Caco-2 (cell line): ENCODE results near the gene ASB8. TPM values are rescaled to one million over a fixed set of nuclear protein-coding genes. Genes with fewer than 3 reads are reported as not detected.

Source experiments
- BruUV-seq: library from RNA; stranded (reverse); fragments of 400-500 nt; replicated peaks from 2 replicates; lab custom pipeline; 2021; lab: Mats Ljungman, UMichigan
- CTCF ChIA-PET: fragments of 300-600 bp; sonication (Branson Sonifier 250); formaldehyde crosslinking; loops from one replicate; lab custom pipeline; 2022; ENCODE audit warnings: antibody characterized with exemption; lab: Charles Lee
- POLR2A ChIA-PET: fragments of 300-600 bp; sonication (Branson Sonifier 250); formaldehyde crosslinking; loops from one replicate; lab custom pipeline; 2022; ENCODE audit warnings: antibody characterized with exemption; lab: Charles Lee
- DNase-seq, 2 experiments: peaks; one replicate each; pipeline versions ENCODE4 v3.0.0 to v3.0.0-alpha.2; 2020 to 2022
- H3K27me3 ChIP-seq: replicated peaks from 2 replicates; pipeline ENCODE4 v1.6.0; 2011; ENCODE audit warnings: low read length; ENCODE audit not compliant: control insufficient read depth, insufficient read depth
- H3K36me3 ChIP-seq: 2 replicates; pipeline ENCODE4 v1.5.1; 2011; ENCODE audit warnings: low read length; ENCODE audit not compliant: control insufficient read depth, insufficient read depth
- H3K4me1 ChIP-seq: fragments of 250-450 bp; sonication (Bioruptor Pico); 2 replicates; pipeline ENCODE4 v1.5.1; 2020; ENCODE audit warnings: mild to moderate bottlenecking
- H3K4me3 ChIP-seq: 2 replicates; pipeline ENCODE4 v1.5.1; 2011; ENCODE audit warnings: low read depth, mild to moderate bottlenecking, control low read depth, low read length
- H3K9me3 ChIP-seq: fragments of 250-450 bp; sonication (Bioruptor Pico); 2 replicates; pipeline ENCODE4 v1.5.1; 2020; ENCODE audit warnings: mild to moderate bottlenecking, moderate library complexity
- H3K27ac Mint-ChIP-seq: one replicate; pipeline ENCODE4 v1.8.0; 2022; ENCODE audit warnings: mixed read lengths; ENCODE audit not compliant: unreplicated experiment
- H3K27me3 Mint-ChIP-seq: one replicate; pipeline ENCODE4 v1.8.0; 2022; ENCODE audit warnings: mixed read lengths; ENCODE audit not compliant: insufficient read depth, unreplicated experiment
- H3K36me3 Mint-ChIP-seq: one replicate; pipeline ENCODE4 v1.8.0; 2022; ENCODE audit warnings: mild to moderate bottlenecking, mixed read lengths; ENCODE audit not compliant: insufficient read depth, unreplicated experiment
- H3K4me1 Mint-ChIP-seq: one replicate; pipeline ENCODE4 v1.8.0; 2022; ENCODE audit warnings: low read depth, mixed read lengths; ENCODE audit not compliant: unreplicated experiment
- H3K4me3 Mint-ChIP-seq: one replicate; pipeline ENCODE4 v1.8.0; 2022; ENCODE audit warnings: mild to moderate bottlenecking, moderate library complexity, mixed read lengths; ENCODE audit not compliant: unreplicated experiment
- H3K9me3 Mint-ChIP-seq: one replicate; pipeline ENCODE4 v1.8.0; 2022; ENCODE audit warnings: mixed read lengths; ENCODE audit not compliant: unreplicated experiment
- intact Hi-C: fragments of 100-400 bp; cut with micrococcal nuclease; formaldehyde crosslinking; loops from one replicate; pipeline ENCODE4 v1.10.0; 2022; ENCODE audit not compliant: unreplicated experiment
- total RNA-seq: library from RNA; stranded (reverse); gene quantifications from 2 replicates; pipeline ENCODE4 v1.2.3, GENCODE V29; 2022
- TF ChIP-seq, protein P1 (sequence below), 2 experiments: fragments of 200-600 bp in 1 of 2; IDR thresholded peaks; 1 replicate in 1 of 2; 2 replicates in 1 of 2; pipeline versions ENCODE4 v1.5.1 to v1.8.0; 2011 to 2022; ENCODE audit warnings: antibody characterized with exemption in 1 of 2, control low read depth in 1 of 2, inconsistent platforms in 1 of 2, low read depth in 1 of 2, low read length in 1 of 2, mild to moderate bottlenecking in 1 of 2, moderate library complexity in 1 of 2; ENCODE audit not compliant: insufficient read depth in 1 of 2, severe bottlenecking in 1 of 2, unreplicated experiment in 1 of 2

Gene ASB8
- total RNA-seq, 1 experiment from 2014 or later = 30.6 TPM

DNA sequence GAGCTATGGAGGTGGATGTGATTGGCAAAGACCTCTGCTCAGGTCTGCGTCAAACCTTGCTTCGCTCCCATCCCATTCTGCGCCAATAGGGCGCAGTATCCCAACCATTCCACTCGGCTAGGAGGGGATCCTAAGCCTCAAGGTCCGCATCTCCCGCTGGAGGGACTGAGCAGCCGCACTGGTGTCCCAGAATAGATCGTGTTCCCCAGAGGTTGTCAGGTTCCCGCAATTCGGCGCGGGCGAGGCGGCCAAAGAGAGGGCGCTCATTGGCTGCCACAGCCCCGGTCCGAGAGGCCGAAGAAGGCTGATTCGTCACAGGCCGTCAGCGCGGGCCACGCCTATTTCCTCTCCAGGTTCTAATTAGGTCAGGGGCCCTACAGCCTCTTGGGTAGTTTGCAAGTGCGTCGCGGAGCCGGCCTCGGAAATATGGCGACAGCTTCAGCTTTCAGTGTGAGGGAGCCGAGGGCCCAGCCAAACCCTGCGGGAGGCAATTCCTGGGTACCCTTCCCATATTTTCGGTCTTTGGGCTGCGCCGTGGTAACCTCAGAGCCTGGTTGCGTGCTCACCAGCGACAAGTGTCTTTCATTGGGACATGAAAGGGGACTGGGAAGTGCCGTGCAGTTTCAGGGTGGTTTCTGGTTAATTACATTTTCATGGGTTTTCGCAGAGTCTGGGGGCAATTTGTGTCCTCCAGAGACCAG is 40.8 kb upstream of the ASB8 start:
- H3K9me3 Mint-ChIP-seq = peaks cover 23% of the 10 kb centered on the region
- peak overlapping the region; percentile 79 for H3K4me3 Mint-ChIP-seq
- peaks cover 58% of the 10 kb centered on the region for H3K4me1 Mint-ChIP-seq
- intact Hi-C loops = loop anchor here (2.0 kb wide), 1 partner anchor 153 kb away; the partner anchor contains the start of gene ZNF641
- no peaks in the 10 kb centered on the region for H3K27me3 ChIP-seq
- no TSS peak for BruUV-seq
- POLR2A ChIA-PET = interaction anchor here (0.7 to 1.3 kb wide), 2 partner anchors 15 to 41 kb away, joined by 3 to 5 read pairs; partner anchors contain the start of genes ASB8 and CCDC184
- TF ChIP-seq, protein P1, sequence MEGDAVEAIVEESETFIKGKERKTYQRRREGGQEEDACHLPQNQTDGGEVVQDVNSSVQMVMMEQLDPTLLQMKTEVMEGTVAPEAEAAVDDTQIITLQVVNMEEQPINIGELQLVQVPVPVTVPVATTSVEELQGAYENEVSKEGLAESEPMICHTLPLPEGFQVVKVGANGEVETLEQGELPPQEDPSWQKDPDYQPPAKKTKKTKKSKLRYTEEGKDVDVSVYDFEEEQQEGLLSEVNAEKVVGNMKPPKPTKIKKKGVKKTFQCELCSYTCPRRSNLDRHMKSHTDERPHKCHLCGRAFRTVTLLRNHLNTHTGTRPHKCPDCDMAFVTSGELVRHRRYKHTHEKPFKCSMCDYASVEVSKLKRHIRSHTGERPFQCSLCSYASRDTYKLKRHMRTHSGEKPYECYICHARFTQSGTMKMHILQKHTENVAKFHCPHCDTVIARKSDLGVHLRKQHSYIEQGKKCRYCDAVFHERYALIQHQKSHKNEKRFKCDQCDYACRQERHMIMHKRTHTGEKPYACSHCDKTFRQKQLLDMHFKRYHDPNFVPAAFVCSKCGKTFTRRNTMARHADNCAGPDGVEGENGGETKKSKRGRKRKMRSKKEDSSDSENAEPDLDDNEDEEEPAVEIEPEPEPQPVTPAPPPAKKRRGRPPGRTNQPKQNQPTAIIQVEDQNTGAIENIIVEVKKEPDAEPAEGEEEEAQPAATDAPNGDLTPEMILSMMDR (IDR thresholded peaks at IDR 0.05; ENCODE audit: insufficient read depth in 1 of 2, low read depth in 1 of 2, low read length in 1 of 2, severe bottlenecking in 1 of 2, unreplicated experiment in 1 of 2) = peak in 1 of 2 experiments; percentile 20
- H3K9me3 ChIP-seq = peaks cover 6% of the 10 kb centered on the region; the same call in 1 of the 2 replicates
- DNase-seq = peak; percentile 93 to 95
- H3K4me3 ChIP-seq = peak overlapping the region; percentile 63
- no peaks in the 10 kb centered on the region for H3K36me3 ChIP-seq
- H3K36me3 Mint-ChIP-seq = peaks cover 28% of the 10 kb centered on the region
- CTCF ChIA-PET = interaction anchor here (1.2 to 2.1 kb wide), 4 partner anchors 9 to 89 kb away, joined by 4 to 7 read pairs (median 4); no protein-coding TSS in a partner anchor
- no peaks in the 10 kb centered on the region for H3K27me3 Mint-ChIP-seq
- peaks cover 72% of the 10 kb centered on the region for H3K4me1 ChIP-seq
- peak overlapping the region; percentile 83 for H3K27ac Mint-ChIP-seq

DNA sequence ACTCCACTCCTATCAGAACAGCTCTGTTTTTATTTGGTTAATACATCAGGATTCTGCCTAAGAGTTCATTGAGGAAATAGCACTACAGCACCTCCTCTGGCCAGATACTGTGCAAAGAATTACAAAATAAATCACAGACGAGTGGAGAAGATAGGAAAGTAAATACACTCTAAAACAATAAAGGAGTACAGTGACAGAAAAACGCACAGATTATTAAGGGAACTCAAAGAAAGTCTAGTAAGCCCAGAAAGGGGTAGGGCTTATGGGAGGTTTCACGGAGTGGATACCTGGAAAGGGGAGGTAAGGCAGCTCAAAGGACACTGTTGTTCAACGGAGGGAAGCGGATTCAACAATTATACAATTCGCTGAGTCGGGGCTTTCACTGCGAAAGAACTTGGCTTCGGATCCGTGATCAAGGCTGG is 40.2 kb upstream of the ASB8 start:
- ChIA-PET POLR2A (interaction anchor here (0.5 to 1.3 kb wide), 3 partner anchors 15 to 592 kb away, joined by 3 to 5 read pairs (median 5); partner anchors contain the start of genes ASB8 and CCDC184), CTCF (interaction anchor here (1.2 to 2.1 kb wide), 4 partner anchors 8 to 89 kb away, joined by 4 to 7 read pairs (median 4); no protein-coding TSS in a partner anchor)
- intact Hi-C loops = no loop called here
- Histone ChIP-seq H3K9me3 (peaks cover 6% of the 10 kb centered on the region; the same call in 1 of the 2 replicates), H3K27me3 (no peaks in the 10 kb centered on the region), H3K36me3 (no peaks in the 10 kb centered on the region), H3K4me3 (peak overlapping the region; percentile 37), H3K4me1 (peaks cover 75% of the 10 kb centered on the region)
- Mint-ChIP-seq H3K4me3 (peak overlapping the region; percentile 79), H3K27ac (peak overlapping the region; percentile 83), H3K9me3 (peaks cover 17% of the 10 kb centered on the region), H3K27me3 (no peaks in the 10 kb centered on the region), H3K36me3 (peaks cover 28% of the 10 kb centered on the region), H3K4me1 (peaks cover 58% of the 10 kb centered on the region)
- BruUV-seq = TSS peak; percentile 82
- TF ChIP-seq, protein P1 (IDR thresholded peaks at IDR 0.05; ENCODE audit: insufficient read depth in 1 of 2, low read depth in 1 of 2, low read length in 1 of 2, severe bottlenecking in 1 of 2, unreplicated experiment in 1 of 2) = peak; percentile 32 to 36
- no peak for DNase-seq

DNA sequence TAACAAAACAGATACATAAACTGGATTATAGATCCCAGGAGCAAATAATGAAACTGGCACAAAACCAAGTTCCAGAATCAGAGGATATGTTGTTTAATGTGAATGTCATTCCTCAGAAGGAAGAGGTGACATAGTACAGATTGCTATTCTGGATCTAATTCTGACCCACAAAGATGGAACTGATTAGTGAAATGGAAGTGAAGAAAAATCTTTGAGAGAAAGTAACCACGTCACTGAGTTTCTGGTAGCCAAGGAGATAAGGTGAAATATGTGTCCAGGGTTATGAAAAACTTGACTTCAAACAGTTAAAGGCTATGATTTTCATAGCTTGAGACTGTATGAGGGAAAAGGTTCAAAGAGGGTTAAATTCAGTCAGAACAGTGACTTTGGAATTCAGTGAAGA is 37.5 kb upstream of the ASB8 start:
- Mint-ChIP-seq H3K4me1 (peaks cover 56% of the 10 kb centered on the region), H3K27me3 (no peaks in the 10 kb centered on the region), H3K4me3 (no peak overlapping the region), H3K36me3 (peaks cover 19% of the 10 kb centered on the region), H3K9me3 (no peaks in the 10 kb centered on the region), H3K27ac (peak overlapping the region; percentile 6)
- intact Hi-C loops = no loop called here
- POLR2A ChIA-PET = no interaction called here
- no peak overlapping the region for H3K4me3 ChIP-seq
- peaks cover 67% of the 10 kb centered on the region for H3K4me1 ChIP-seq
- no peaks in the 10 kb centered on the region for H3K27me3 ChIP-seq
- TF ChIP-seq, protein P1 (IDR thresholded peaks at IDR 0.05; ENCODE audit: insufficient read depth in 1 of 2, low read depth in 1 of 2, low read length in 1 of 2, severe bottlenecking in 1 of 2, unreplicated experiment in 1 of 2) = no peak
- CTCF ChIA-PET = no interaction called here
- no TSS peak for BruUV-seq
- no peaks in the 10 kb centered on the region for H3K9me3 ChIP-seq
- DNase-seq = no peak
- H3K36me3 ChIP-seq = no peaks in the 10 kb centered on the region
